Activated naive CD8-positive, alpha-beta T cell treated with anti-CD3 and anti-CD28 coated beads, Interleukin-2, amount 10 ng/mL, durations not matched to agents 7 days and 5 days (primary cell): Measurements from ENCODE around the gene PTGFRN. TPM values are rescaled to one million over a fixed set of nuclear protein-coding genes. Genes with fewer than 3 reads are reported as not detected.
A peak's percentile ranks its signal among the peaks of the same experiment; 100 is the strongest.
"Not testable (repeated sequence)": the region's sequence is repeated elsewhere in the genome, so short reads cannot be mapped to it uniquely, and the experiment has no call there.

Source experiments
- ATAC-seq: fragments of 150-1000 bp; cut with Tn5 transposase; one replicate; pipeline ENCODE4 v1.10.0; 2021; ENCODE audit warnings: low read depth, moderate library complexity
- POLR2A ChIA-PET: fragments of 350-600 bp; sonication (Branson Sonifier 250); formaldehyde crosslinking; loops from one replicate; lab custom pipeline; 2021; ENCODE audit warnings: antibody characterized with exemption; lab: Charles Lee
- DNase-seq: peaks from one replicate; pipeline ENCODE4 v3.0.0; 2021
- H3K27ac Mint-ChIP-seq: one replicate; pipeline ENCODE4 v1.8.0; 2022; ENCODE audit warnings: mild to moderate bottlenecking, mixed read lengths
- H3K27me3 Mint-ChIP-seq: one replicate; pipeline ENCODE4 v1.8.0; 2022; ENCODE audit warnings: mild to moderate bottlenecking, moderate library complexity, mixed read lengths
- H3K36me3 Mint-ChIP-seq: one replicate; pipeline ENCODE4 v1.8.0; 2021; ENCODE audit warnings: mild to moderate bottlenecking, mixed read lengths
- H3K4me1 Mint-ChIP-seq: one replicate; pipeline ENCODE4 v1.8.0; 2021; ENCODE audit warnings: mixed read lengths
- H3K4me3 Mint-ChIP-seq: one replicate; pipeline ENCODE4 v1.8.0; 2022; ENCODE audit warnings: mild to moderate bottlenecking, moderate library complexity, mixed read lengths
- H3K9me3 Mint-ChIP-seq: one replicate; pipeline ENCODE4 v1.8.0; 2021; ENCODE audit warnings: mixed read lengths
- total RNA-seq, 2 experiments: library from RNA; stranded (reverse); gene quantifications; one replicate each; pipeline ENCODE4 v1.2.3, GENCODE V29; 2021

PTGFRN gene
- total RNA-seq, 2 experiments from 2014 or later = 0.19 to 0.28 TPM

DNA sequence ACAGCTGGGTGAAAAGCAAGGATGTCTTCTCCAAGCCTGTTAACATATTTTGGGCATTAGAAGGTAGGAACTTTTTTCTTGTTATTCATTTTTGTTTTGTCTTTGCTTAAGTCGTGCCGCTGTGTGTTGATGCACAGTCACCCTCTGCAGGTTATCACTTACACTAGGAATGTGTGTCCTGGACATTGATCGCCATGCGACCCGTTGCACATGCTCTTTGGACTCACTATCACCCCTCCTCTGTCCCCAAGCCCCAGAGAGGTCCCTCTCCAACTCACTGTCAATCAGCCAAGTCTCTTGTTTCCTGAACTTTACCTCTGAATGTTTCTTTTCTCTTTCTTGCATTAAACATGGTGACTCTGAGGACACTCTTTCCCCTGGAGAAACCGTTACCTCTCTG, 51.9 kb downstream of the PTGFRN start:
- H3K9me3 Mint-ChIP-seq = no peaks in the 10 kb centered on the region
- peaks cover 8% of the 10 kb centered on the region for H3K27me3 Mint-ChIP-seq
- DNase-seq (no peak), ATAC-seq (no peak)
- POLR2A ChIA-PET = no interaction called here
- no peak overlapping the region for H3K27ac Mint-ChIP-seq
- H3K36me3 Mint-ChIP-seq = no peaks in the 10 kb centered on the region
- H3K4me3 Mint-ChIP-seq = no peak overlapping the region
- H3K4me1 Mint-ChIP-seq = no peaks in the 10 kb centered on the region

DNA sequence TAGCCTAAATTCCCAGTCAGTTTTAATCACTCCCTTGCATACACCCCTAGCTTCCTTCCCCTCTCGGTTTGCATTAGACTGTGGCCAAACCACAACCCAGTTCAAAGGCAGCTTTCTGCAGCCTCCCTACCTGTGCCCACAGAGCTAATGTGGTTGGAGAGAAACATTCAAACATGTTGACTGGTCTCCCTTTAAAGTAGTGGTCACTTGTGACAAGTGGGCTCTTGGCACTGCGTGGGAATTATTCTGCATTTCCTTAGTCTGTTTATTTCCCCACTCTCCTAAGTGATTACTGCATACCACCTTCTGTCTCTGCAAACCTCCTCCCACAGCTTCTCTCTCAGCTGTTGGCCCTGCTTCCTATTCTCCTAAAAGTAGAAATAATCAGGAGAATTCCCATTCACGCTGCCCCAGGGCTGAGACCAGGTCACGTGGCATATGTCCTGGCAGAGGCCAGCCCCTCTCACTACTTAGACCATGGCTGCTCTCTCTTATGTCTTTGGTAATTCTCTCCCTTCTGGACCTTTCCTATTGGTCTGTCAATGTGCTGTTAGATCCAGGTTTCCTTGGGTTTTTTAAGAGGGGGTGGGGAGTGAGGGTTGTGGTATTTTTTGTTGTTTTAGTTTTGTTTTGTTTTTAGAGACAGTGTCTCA, 53.4 kb downstream of the PTGFRN start:
- no peaks in the 10 kb centered on the region for H3K4me1 Mint-ChIP-seq
- POLR2A ChIA-PET = interaction anchor here (0.8 kb wide), 1 partner anchor 59 kb away, joined by 3 read pairs; no protein-coding TSS in a partner anchor
- H3K4me3 Mint-ChIP-seq = no peak overlapping the region
- DNase-seq (no peak), ATAC-seq (peak; percentile 72)
- H3K27ac Mint-ChIP-seq = no peak overlapping the region
- no peaks in the 10 kb centered on the region for H3K9me3 Mint-ChIP-seq
- peaks cover 10% of the 10 kb centered on the region for H3K27me3 Mint-ChIP-seq
- no peaks in the 10 kb centered on the region for H3K36me3 Mint-ChIP-seq

DNA sequence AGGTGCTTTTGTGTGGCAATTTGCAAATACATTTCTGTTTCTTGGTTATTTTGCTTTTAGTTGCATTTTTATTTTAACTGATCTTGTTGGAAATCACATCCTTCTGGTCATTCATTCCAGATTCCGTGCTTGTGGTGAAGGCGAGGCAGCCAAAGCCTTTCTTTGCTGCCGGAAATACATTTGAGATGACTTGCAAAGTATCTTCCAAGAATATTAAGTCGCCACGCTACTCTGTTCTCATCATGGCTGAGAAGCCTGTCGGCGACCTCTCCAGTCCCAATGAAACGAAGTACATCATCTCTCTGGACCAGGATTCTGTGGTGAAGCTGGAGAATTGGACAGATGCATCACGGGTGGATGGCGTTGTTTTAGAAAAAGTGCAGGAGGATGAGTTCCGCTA, 57.1 kb downstream of the PTGFRN start:
- no peak overlapping the region for H3K27ac Mint-ChIP-seq
- H3K27me3 Mint-ChIP-seq = peaks cover 8% of the 10 kb centered on the region
- peaks cover 2% of the 10 kb centered on the region for H3K9me3 Mint-ChIP-seq
- H3K4me3 Mint-ChIP-seq = no peak overlapping the region
- DNase-seq (no peak), ATAC-seq (no peak)
- POLR2A ChIA-PET = interaction anchor here (1.3 kb wide), 1 partner anchor 20 kb away, joined by 5 read pairs; no protein-coding TSS in a partner anchor
- peaks cover 6% of the 10 kb centered on the region for H3K36me3 Mint-ChIP-seq
- H3K4me1 Mint-ChIP-seq = no peaks in the 10 kb centered on the region

DNA sequence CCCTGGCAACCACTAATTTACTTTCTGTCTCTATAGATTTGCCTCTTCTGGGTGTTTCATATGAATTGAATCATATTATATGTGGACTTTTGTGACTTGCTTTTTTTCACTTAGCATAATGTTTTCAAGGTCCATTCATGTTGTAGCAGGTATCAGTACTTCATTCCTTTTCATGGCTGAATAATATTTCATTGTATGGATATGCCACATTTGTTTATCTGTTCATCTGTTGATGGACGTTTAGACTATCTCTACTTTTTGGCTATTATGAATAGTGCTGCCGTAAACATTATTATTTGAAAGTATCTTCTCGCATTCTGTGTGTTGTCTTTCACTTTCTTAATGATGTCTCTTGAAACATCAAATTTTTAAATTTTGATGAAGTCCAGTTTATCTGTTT, 59.0 kb downstream of the PTGFRN start:
- Mint-ChIP-seq H3K36me3 (peaks cover 6% of the 10 kb centered on the region), H3K9me3 (peaks cover 2% of the 10 kb centered on the region), H3K27me3 (peaks cover 8% of the 10 kb centered on the region), H3K4me1 (no peaks in the 10 kb centered on the region), H3K4me3 (no peak overlapping the region), H3K27ac (no peak overlapping the region)
- ATAC-seq = no peak
- POLR2A ChIA-PET = no interaction called here
- no peak for DNase-seq

DNA sequence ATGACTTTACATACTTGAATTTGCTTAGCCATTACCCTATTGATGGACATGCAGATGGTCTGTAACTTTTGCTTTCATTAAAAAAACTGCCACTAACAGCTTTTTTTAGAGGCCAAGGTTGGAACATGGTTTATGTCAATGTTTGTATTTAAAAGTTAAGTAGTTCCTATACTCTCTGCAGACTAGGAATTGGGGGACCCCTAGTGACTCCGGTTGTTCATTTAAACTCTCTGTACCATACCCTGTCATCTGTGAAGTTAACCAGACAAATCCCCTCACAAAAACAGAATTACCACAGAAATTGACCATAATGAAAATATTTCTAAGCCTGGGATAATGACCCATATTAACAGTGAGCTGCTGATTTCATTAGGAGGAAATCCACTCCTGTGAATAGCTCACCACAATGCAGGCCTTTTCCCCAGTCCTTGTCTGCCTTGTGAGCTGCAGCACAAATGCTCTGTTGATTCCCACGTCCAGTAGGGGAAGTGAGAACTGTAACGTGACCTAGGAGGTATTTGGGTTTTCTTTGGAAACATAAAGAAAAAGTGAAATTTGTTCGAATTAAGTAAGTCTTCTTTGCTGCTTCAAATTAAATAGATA, 61.6 kb downstream of the PTGFRN start:
- DNase-seq = no peak
- H3K27me3 Mint-ChIP-seq = peaks cover 10% of the 10 kb centered on the region
- POLR2A ChIA-PET = no interaction called here
- H3K4me1 Mint-ChIP-seq = no peaks in the 10 kb centered on the region
- peaks cover 12% of the 10 kb centered on the region for H3K9me3 Mint-ChIP-seq
- no peak overlapping the region for H3K27ac Mint-ChIP-seq
- H3K36me3 Mint-ChIP-seq = peaks cover 6% of the 10 kb centered on the region
- no peak for ATAC-seq
- H3K4me3 Mint-ChIP-seq = no peak overlapping the region

DNA sequence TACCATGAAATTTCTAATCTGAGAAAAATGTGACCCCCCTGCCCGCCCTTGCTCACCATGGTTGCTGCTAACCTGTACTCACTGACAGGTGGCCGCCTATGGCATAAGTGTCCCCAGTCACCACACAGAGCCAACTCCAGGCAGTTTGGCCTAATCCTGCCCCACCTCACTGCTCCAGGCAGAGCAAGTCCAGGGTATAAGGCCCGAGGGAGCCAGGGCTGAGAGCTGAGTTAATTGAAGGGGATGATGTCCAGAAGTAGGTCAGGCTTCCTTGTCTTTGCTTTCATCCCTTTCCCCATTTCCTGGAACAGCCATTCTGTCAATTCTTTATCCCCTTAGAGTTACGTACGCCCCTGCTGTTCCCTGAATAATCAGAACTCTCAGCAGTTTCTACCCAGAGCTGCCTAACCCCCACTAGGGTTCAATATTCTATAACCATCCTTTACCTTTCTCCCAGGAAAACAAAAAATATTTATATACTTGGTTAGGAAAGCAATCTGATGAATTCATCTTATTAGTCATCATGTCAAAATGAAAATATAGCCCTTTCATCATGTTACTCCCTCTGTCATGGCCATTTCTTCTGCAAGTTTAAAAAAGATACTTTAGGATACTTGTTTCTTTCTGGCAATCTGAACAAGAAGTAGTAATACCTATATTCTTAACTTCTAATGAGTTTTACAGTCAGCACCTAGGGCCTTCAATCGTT, 62.4 kb downstream of the PTGFRN start:
- peaks cover 10% of the 10 kb centered on the region for H3K27me3 Mint-ChIP-seq
- POLR2A ChIA-PET = no interaction called here
- H3K4me1 Mint-ChIP-seq = no peaks in the 10 kb centered on the region
- peaks cover 6% of the 10 kb centered on the region for H3K36me3 Mint-ChIP-seq
- ATAC-seq = no peak
- no peak overlapping the region for H3K4me3 Mint-ChIP-seq
- DNase-seq = no peak
- H3K9me3 Mint-ChIP-seq = peaks cover 12% of the 10 kb centered on the region
- no peak overlapping the region for H3K27ac Mint-ChIP-seq

DNA sequence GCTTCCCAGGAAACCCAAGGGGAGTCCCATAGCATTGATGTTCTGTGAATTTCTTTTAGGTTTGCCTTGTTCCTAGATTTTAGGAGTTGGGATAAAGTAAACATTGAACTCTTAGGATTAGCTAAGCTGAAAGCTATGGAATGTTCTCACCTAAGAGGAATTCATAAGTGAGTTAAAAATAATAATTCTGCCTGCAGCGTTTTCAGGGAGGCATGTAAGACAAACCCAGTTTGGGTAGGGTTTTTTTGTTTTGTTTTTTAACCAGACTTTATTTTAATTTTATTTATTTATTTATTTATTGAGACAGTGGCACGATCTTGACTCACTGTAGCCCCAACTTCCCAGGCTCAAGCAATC, 62.9 kb downstream of the PTGFRN start:
- Mint-ChIP-seq H3K27ac (no peak overlapping the region), H3K9me3 (peaks cover 12% of the 10 kb centered on the region), H3K4me3 (no peak overlapping the region), H3K36me3 (peaks cover 6% of the 10 kb centered on the region), H3K27me3 (peaks cover 13% of the 10 kb centered on the region), H3K4me1 (no peaks in the 10 kb centered on the region)
- DNase-seq (no peak), ATAC-seq (no peak)
- POLR2A ChIA-PET = interaction anchor here (0.7 kb wide), 1 partner anchor 13 kb away, joined by 5 read pairs; no protein-coding TSS in a partner anchor

DNA sequence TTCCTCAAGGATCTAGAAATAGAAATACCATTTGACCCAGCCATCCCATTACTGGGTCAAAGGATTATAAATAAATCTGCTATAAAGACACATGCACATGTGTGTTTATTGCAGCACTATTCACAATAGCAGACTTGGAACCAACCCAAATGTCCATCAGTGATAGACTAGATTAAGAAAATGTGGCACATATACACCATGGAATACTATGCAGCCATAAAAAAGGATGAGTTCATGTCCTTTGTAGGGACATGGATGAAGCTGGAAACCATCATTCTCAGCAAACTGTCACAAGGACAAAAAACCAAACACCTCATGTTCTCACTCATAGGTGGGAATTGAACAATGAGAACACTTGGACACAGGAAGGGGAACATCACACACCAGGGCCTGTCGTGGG, 70.6 kb downstream of the PTGFRN start:
- H3K4me3 Mint-ChIP-seq, H3K4me1 Mint-ChIP-seq, POLR2A ChIA-PET, DNase-seq, H3K36me3 Mint-ChIP-seq, H3K9me3 Mint-ChIP-seq, ATAC-seq, H3K27ac Mint-ChIP-seq: not testable (repeated sequence)
- peaks cover 14% of the 10 kb centered on the region for H3K27me3 Mint-ChIP-seq

DNA sequence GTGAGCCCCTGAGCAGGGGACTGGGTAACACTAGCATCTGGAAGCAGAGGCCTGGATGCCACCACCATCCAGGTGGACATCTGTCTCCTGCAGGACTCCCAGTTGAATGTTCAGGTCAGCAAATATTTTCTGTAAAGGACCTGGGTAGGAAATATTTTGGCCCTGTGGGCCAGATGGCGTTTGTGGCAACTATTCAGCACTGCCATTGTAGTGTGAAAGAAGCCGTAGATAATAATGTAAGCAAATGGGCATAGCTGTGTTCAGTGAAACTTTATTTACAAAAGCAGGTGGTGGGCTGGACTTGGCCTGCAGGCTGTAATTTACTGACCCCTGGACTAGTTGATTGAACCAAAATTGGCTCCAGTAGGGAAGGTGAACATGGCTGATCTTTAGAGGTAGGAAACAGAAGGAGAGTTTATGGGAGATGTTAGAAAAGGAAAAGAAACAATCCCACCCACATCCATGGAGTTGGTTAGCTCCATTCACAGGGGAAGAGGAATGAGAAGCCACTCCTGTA, 71.9 kb downstream of the PTGFRN start:
- H3K27ac Mint-ChIP-seq = no peak overlapping the region
- ATAC-seq = no peak
- peaks cover 1% of the 10 kb centered on the region for H3K9me3 Mint-ChIP-seq
- H3K4me1 Mint-ChIP-seq = peaks cover 10% of the 10 kb centered on the region
- H3K27me3 Mint-ChIP-seq = peaks cover 11% of the 10 kb centered on the region
- POLR2A ChIA-PET = no interaction called here
- H3K36me3 Mint-ChIP-seq = no peaks in the 10 kb centered on the region
- no peak overlapping the region for H3K4me3 Mint-ChIP-seq
- no peak for DNase-seq

DNA sequence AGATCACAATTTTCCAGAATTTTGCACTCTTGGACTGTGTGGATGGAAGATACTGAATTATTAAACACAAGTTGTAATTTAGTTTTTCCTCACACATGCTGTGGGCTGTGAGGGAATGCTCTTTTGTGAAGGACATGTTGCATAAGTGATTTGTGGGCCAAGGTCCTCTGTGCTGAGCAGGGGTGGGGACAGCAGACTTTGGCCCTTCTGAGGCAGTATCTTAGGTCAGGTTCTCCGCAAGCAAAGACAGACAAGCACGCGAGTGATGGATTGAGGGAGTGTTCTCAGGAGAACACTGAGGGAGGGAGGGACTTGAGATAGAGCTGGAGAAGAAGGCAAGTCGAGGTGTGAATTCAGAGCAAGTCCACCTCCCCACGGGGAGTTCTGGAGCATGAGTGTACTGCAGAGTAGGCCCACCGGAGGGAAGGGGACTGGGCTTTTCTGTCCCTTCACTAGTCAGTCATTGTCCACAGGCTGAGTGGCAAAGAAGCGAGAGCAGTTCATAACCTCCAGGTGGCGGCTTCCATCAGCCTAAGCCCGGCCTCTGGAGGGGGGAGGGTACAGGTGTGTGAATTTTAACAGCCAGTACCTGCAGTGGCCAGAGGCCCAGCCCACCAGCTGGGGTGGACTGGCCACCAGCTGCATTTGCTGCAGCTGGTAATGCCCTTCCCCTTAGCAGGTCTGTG, 72.7 kb downstream of the PTGFRN start:
- no peak overlapping the region for H3K4me3 Mint-ChIP-seq
- POLR2A ChIA-PET = interaction anchor here (1.0 kb wide), 1 partner anchor 218 kb away, joined by 4 read pairs; no protein-coding TSS in a partner anchor
- ATAC-seq = no peak
- H3K4me1 Mint-ChIP-seq = peaks cover 18% of the 10 kb centered on the region
- H3K27me3 Mint-ChIP-seq = peaks cover 8% of the 10 kb centered on the region
- peaks cover 1% of the 10 kb centered on the region for H3K9me3 Mint-ChIP-seq
- H3K27ac Mint-ChIP-seq = no peak overlapping the region
- H3K36me3 Mint-ChIP-seq = no peaks in the 10 kb centered on the region
- no peak for DNase-seq

DNA sequence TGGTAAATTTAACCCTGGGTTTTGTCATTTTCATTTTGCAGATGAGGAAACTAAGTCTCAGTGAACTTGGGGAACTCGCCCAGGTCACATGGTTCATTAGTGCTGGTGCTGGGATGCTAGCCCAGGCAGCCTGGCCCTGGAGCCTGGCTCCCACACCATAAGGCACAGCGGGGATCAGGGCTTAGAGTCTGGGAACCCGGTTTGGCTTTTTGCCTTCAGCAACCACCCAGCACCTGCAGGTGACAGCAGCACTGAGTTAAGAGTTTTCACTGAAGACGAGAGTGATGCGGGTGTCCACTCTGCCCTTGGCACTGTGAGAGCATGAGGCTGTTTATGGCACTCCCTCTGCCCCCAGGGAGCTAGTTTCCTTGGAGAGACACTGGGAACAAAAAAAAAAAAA, 73.4 kb downstream of the PTGFRN start:
- no peaks in the 10 kb centered on the region for H3K36me3 Mint-ChIP-seq
- no peak overlapping the region for H3K4me3 Mint-ChIP-seq
- H3K27me3 Mint-ChIP-seq = peaks cover 8% of the 10 kb centered on the region
- H3K27ac Mint-ChIP-seq = no peak overlapping the region
- ATAC-seq (no peak), DNase-seq (no peak)
- POLR2A ChIA-PET = interaction anchor here (1.0 kb wide), 1 partner anchor 219 kb away, joined by 4 read pairs; no protein-coding TSS in a partner anchor
- peaks cover 20% of the 10 kb centered on the region for H3K4me1 Mint-ChIP-seq
- H3K9me3 Mint-ChIP-seq = peaks cover 1% of the 10 kb centered on the region

DNA sequence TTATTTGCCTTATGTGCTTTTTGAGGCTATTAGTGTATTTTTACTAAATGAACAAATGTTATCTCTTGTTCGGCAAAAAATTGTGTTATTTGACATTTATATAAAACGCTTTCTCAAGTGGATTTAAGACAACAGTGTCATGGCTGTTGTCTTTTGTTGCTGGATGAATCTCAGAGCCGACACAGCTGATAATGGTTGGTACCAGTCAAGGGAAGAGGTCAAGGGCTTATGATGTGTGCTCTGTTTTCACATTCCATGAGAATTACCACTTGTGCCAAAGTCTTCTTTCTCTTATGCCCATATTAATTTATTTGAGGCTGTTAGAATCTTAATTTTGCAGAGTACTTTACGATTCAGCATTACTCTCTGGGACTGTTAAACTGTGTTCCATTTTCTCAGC, 74.0 kb downstream of the PTGFRN start:
- Mint-ChIP-seq H3K27me3 (peaks cover 8% of the 10 kb centered on the region), H3K4me1 (peaks cover 20% of the 10 kb centered on the region), H3K27ac (no peak overlapping the region), H3K4me3 (no peak overlapping the region), H3K9me3 (peaks cover 1% of the 10 kb centered on the region), H3K36me3 (no peaks in the 10 kb centered on the region)
- ATAC-seq (no peak), DNase-seq (no peak)
- POLR2A ChIA-PET = interaction anchor here (1.0 kb wide), 1 partner anchor 220 kb away, joined by 4 read pairs; no protein-coding TSS in a partner anchor
